ENCODE data around the gene ADGRB3.
"Not testable (repeated sequence)": the region's sequence is repeated elsewhere in the genome, so short reads cannot be mapped to it uniquely, and the experiment has no call there.

Gene ADGRB3

GRCh38 chr6:68895929-68896328 lies 260.8 kb downstream of the ADGRB3 start:
- TF ChIP-seq CTCF (IDR thresholded peaks at IDR 0.05; ENCODE audit: low read depth, low read length) = no peak
- DNase-seq (ENCODE audit: extremely low read depth, low read depth) = no peak

GRCh38 chr6:68901044-68901443 lies 266.0 kb downstream of the ADGRB3 start:
- no peak for DNase-seq (ENCODE audit: extremely low read depth, low read depth)

GRCh38 chr6:68911334-68911733 lies 276.3 kb downstream of the ADGRB3 start:
- DNase-seq (ENCODE audit: extremely low read depth, low read depth) = no peak
- no peak for TF ChIP-seq CTCF (IDR thresholded peaks at IDR 0.05; ENCODE audit: low read depth, low read length)

More at GRCh38 chr6:68901044-68901443, 266.0 kb downstream of the ADGRB3 start:
- no peak for TF ChIP-seq CTCF (IDR thresholded peaks at IDR 0.05; ENCODE audit: low read depth, low read length)

GRCh38 chr6:68911811-68912210 lies 276.7 kb downstream of the ADGRB3 start:
- TF ChIP-seq CTCF (IDR thresholded peaks at IDR 0.05; ENCODE audit: low read depth, low read length) = no peak
- no peak for DNase-seq (ENCODE audit: extremely low read depth, low read depth)

- not testable (repeated sequence) for DNase-seq (ENCODE audit: extremely low read depth, low read depth)
Observed at GRCh38 chr6:68912805-68913204, 277.7 kb downstream of the ADGRB3 start.

GRCh38 chr6:68915586-68915985 lies 280.5 kb downstream of the ADGRB3 start:
- DNase-seq (ENCODE audit: extremely low read depth, low read depth) = no peak
- TF ChIP-seq CTCF (IDR thresholded peaks at IDR 0.05; ENCODE audit: low read depth, low read length) = no peak

GRCh38 chr6:68919537-68919936 lies 284.5 kb downstream of the ADGRB3 start:
- no peak for TF ChIP-seq CTCF (IDR thresholded peaks at IDR 0.05; ENCODE audit: low read depth, low read length)
- DNase-seq (ENCODE audit: extremely low read depth, low read depth) = no peak

GRCh38 chr6:68941345-68941744 lies 306.3 kb downstream of the ADGRB3 start:
- TF ChIP-seq CTCF (IDR thresholded peaks at IDR 0.05; ENCODE audit: low read depth, low read length) = no peak
- DNase-seq (ENCODE audit: extremely low read depth, low read depth) = no peak

All from AG09319 (cell line).